IMR-90 (cell line): ENCODE data around the gene PTPN3. TPM values are rescaled to one million over a fixed set of nuclear protein-coding genes. Genes with fewer than 3 reads are reported as not detected.
"Not testable (repeated sequence)": the region's sequence is repeated elsewhere in the genome, so short reads cannot be mapped to it uniquely, and the experiment has no call there.

Source experiments
- ATAC-seq: fragments of 200-7000 bp; cut with Tn5 transposase; 2 replicates; pipeline ENCODE4 v1.9.1; 2020; ENCODE audit warnings: low read depth, mild to moderate bottlenecking, moderate library complexity
- BruUV-seq: library from RNA; stranded (reverse); fragments of 400-500 nt; replicated peaks from 2 replicates; lab custom pipeline; 2021; lab: Mats Ljungman, UMichigan
- CTCF ChIA-PET: fragments of 300-600 bp; formaldehyde crosslinking; extraction: SDS; loops from one replicate; lab custom pipeline; 2021; ENCODE audit warnings: antibody characterized with exemption; lab: Yijun Ruan, JAX
- POLR2A ChIA-PET: fragments of 300-600 bp; sonication (Branson Sonifier 250); formaldehyde crosslinking; loops from one replicate; lab custom pipeline; 2022; ENCODE audit warnings: antibody characterized with exemption; ENCODE audit not compliant: unreplicated experiment; lab: Charles Lee
- DNase-seq: peaks from one replicate; pipeline ENCODE4 v3.0.0; 2013
- H2AFZ ChIP-seq: replicated peaks from 2 replicates; pipeline ENCODE3; 2013; ENCODE audit warnings: low read length, mild to moderate bottlenecking; ENCODE audit not compliant: poor library complexity
- H2AK5ac ChIP-seq: 2 replicates; pipeline ENCODE4 v1.6.1; 2013; ENCODE audit warnings: low read depth, low read length, inconsistent platforms
- H2AK9ac ChIP-seq: replicated peaks from 2 replicates; pipeline ENCODE3; 2013; ENCODE audit warnings: mild to moderate bottlenecking, low read depth, low read length, moderate library complexity; ENCODE audit not compliant: poor library complexity
- H2BK120ac ChIP-seq: 2 replicates; pipeline ENCODE4 v1.6.1; 2013; ENCODE audit warnings: low read depth, low read length, inconsistent platforms
- H2BK15ac ChIP-seq: 3 replicates; pipeline ENCODE4 v1.6.1; 2013; ENCODE audit warnings: low read depth, low read length, inconsistent platforms
- H2BK20ac ChIP-seq: 2 replicates; pipeline ENCODE4 v1.6.1; 2013; ENCODE audit warnings: low read depth, mild to moderate bottlenecking, inconsistent platforms, low read length, moderate library complexity
- H2BK5ac ChIP-seq: 2 replicates; pipeline ENCODE4 v1.6.1; 2013; ENCODE audit warnings: mild to moderate bottlenecking, low read depth, low read length, inconsistent platforms; ENCODE audit not compliant: poor library complexity, severe bottlenecking
- H3K14ac ChIP-seq: replicated peaks from 2 replicates; pipeline ENCODE4 v1.6.1; 2013; ENCODE audit warnings: low read depth, low read length, inconsistent platforms
- H3K18ac ChIP-seq: 2 replicates; pipeline ENCODE4 v1.6.1; 2013; ENCODE audit warnings: low read depth, low read length, control low read depth
- H3K23ac ChIP-seq: 2 replicates; pipeline ENCODE4 v1.6.1; 2013; ENCODE audit warnings: low read depth, low read length, inconsistent platforms
- H3K27ac ChIP-seq: 2 replicates; pipeline ENCODE4 v1.5.1; 2013; ENCODE audit warnings: mild to moderate bottlenecking, control low read depth, low read length; ENCODE audit not compliant: insufficient read depth
- H3K27me3 ChIP-seq: 2 replicates; pipeline ENCODE4 v1.6.1; 2013; ENCODE audit warnings: low read length; ENCODE audit not compliant: control insufficient read depth, insufficient read depth
- H3K36me3 ChIP-seq: 2 replicates; pipeline ENCODE4 v1.6.1; 2013; ENCODE audit warnings: low read length, mixed read lengths; ENCODE audit not compliant: control insufficient read depth, insufficient read depth
- H3K4ac ChIP-seq: 2 replicates; pipeline ENCODE4 v1.6.1; 2013; ENCODE audit warnings: low read depth, low read length, inconsistent platforms
- H3K4me1 ChIP-seq: 2 replicates; pipeline ENCODE4 v1.6.1; 2013; ENCODE audit warnings: low read length, mixed read lengths; ENCODE audit not compliant: control insufficient read depth, insufficient read depth
- H3K4me2 ChIP-seq: 2 replicates; pipeline ENCODE4 v1.6.1; 2013; ENCODE audit warnings: low read depth, mild to moderate bottlenecking, control low read depth, low read length, moderate library complexity
- H3K4me3 ChIP-seq: 2 replicates; pipeline ENCODE4 v1.5.1; 2013; ENCODE audit warnings: low read depth, mild to moderate bottlenecking, control low read depth, low read length, moderate library complexity; ENCODE audit not compliant: insufficient read depth
- H3K56ac ChIP-seq: 2 replicates; pipeline ENCODE4 v1.6.1; 2013; ENCODE audit warnings: low read length, inconsistent platforms; ENCODE audit not compliant: insufficient read depth; ENCODE audit errors: extremely low read depth
- H3K79me1 ChIP-seq, 2 experiments: 2 replicates each; pipeline ENCODE4 v1.6.1; 2013; ENCODE audit warnings: low read length in 2 of 2, inconsistent platforms in 1 of 2, low read depth in 1 of 2
- H3K9ac ChIP-seq: 2 replicates; pipeline ENCODE4 v1.6.1; 2013; ENCODE audit warnings: low read depth, low read length, control low read depth
- H3K9me1 ChIP-seq: 2 replicates; pipeline ENCODE4 v1.6.1; 2013; ENCODE audit warnings: low read length, inconsistent platforms; ENCODE audit not compliant: insufficient read depth
- H3K9me3 ChIP-seq: 2 replicates; pipeline ENCODE4 v1.6.1; 2013; ENCODE audit warnings: low read length; ENCODE audit not compliant: control insufficient read depth, insufficient read depth
- H4K20me1 ChIP-seq: 2 replicates; pipeline ENCODE4 v1.6.1; 2013; ENCODE audit warnings: low read length, inconsistent platforms; ENCODE audit not compliant: insufficient read depth
- H4K5ac ChIP-seq: 2 replicates; pipeline ENCODE4 v1.6.1; 2013; ENCODE audit warnings: mild to moderate bottlenecking, low read depth, low read length, control low read depth
- H4K8ac ChIP-seq, 2 experiments: 2 replicates each; pipeline ENCODE4 v1.6.1; 2013; ENCODE audit warnings: low read depth in 2 of 2, low read length in 2 of 2, control low read depth in 1 of 2, inconsistent platforms in 1 of 2
- H4K91ac ChIP-seq: 2 replicates; pipeline ENCODE4 v1.6.1; 2013; ENCODE audit warnings: low read depth, low read length, inconsistent platforms; ENCODE audit not compliant: insufficient read depth
- WGBS, 2 experiments: methylation state at CpG; one replicate each; pipeline versions ENCODE4 v1.1.5 to v1.1.7; 2013; ENCODE audit warnings: missing lambda C conversion rate in 2 of 2; ENCODE audit not compliant: insufficient read length in 1 of 2; ENCODE audit errors: extremely low coverage in 2 of 2; 5-methylcytosine and 5-hydroxymethylcytosine counted together
- dilution Hi-C: fragments of 300-500 bp; cut with HindIII; formaldehyde crosslinking; loops from one replicate; pipeline ENCODE4 v1.14.3; 2018; ENCODE audit warnings: low sequenced_read_pairs; ENCODE audit not compliant: unreplicated experiment
- in situ Hi-C: fragments of 300-500 bp; cut with MboI; formaldehyde crosslinking; loops from 3 replicates; pipeline ENCODE4 v1.14.3; 2019; ENCODE audit warnings: low sequenced_read_pairs, inconsistent platforms, mixed read lengths
- intact Hi-C: fragments of 100-400 bp; cut with micrococcal nuclease; formaldehyde crosslinking; loops from 2 replicates; pipeline ENCODE4 v1.10.0; 2022
- polyA plus RNA-seq, 3 experiments: library from polyadenylated mRNA; depleted of rRNA; stranded (reverse); fragments of >200 nt; gene quantifications; 2 replicates each; pipeline ENCODE4 v1.2.3, GENCODE V29; 2012; ENCODE audit warnings: low replicate concordance in 1 of 3
- total RNA-seq: library from RNA; depleted of rRNA; stranded (reverse); fragments of >200 nt; gene quantifications from 2 replicates; pipeline ENCODE4 v1.2.3, GENCODE V29; 2012

PTPN3 gene
- total and polyA plus RNA-seq, 2 of the 4 experiments (the other 2 are of a cell fraction) = 0.72 to 0.89 TPM

GRCh38 chr9:109358968-109359603, 139.0 kb downstream of the PTPN3 start:
- H3K27me3 ChIP-seq, H3K4me3 ChIP-seq, dilution Hi-C loops, POLR2A ChIA-PET, ATAC-seq, H2AK5ac ChIP-seq, H3K9me1 ChIP-seq, H4K5ac ChIP-seq, H3K23ac ChIP-seq, H3K36me3 ChIP-seq, H3K27ac ChIP-seq, H3K79me1 ChIP-seq, H2AFZ ChIP-seq, H3K9ac ChIP-seq, H4K20me1 ChIP-seq, H3K4ac ChIP-seq, H2BK120ac ChIP-seq, H3K56ac ChIP-seq, H2BK20ac ChIP-seq, intact Hi-C loops, H4K8ac ChIP-seq, BruUV-seq, H3K18ac ChIP-seq, DNase-seq, H3K4me2 ChIP-seq, H3K4me1 ChIP-seq, H2BK15ac ChIP-seq, H4K91ac ChIP-seq, in situ Hi-C loops, H2AK9ac ChIP-seq, H2BK5ac ChIP-seq, H3K14ac ChIP-seq, H3K9me3 ChIP-seq: not testable (repeated sequence)
- CTCF ChIA-PET = interaction anchor here (0.8 kb wide), 1 partner anchor 14 kb away, joined by 3 read pairs; no protein-coding TSS in a partner anchor
- WGBS, 2 experiments = 29% methylated on average over 1 of the region's 8 CpGs; no CpG with 5 or more reads in 1 of the 2 experiments
